PC-3 (cell line): ENCODE measurements around the gene MEDAG.

ENCODE experiments used
- CTCF ChIP-seq: fragments of 300-600 bp; sonication (generic); conservative IDR thresholded peaks from 2 replicates; pipeline ENCODE4 v1.5.1; 2017; ENCODE audit warnings: antibody characterized with exemption, low read depth, mild to moderate bottlenecking, low read length
- EZH2 ChIP-seq: fragments of 300-600 bp; sonication (generic); IDR thresholded peaks from one replicate; pipeline ENCODE4 v1.6.1; 2017; ENCODE audit warnings: antibody characterized with exemption, mild to moderate bottlenecking, low read length; ENCODE audit not compliant: unreplicated experiment

GRCh38 chr13:30918662-30919405 lies 12.8 kb downstream of the MEDAG start:
- TF ChIP-seq EZH2: no peak
- TF ChIP-seq CTCF: no peak
